GM18520 (cell line): ENCODE measurements around the gene AIFM3.
"Not testable (repeated sequence)": the region's sequence is repeated elsewhere in the genome, so short reads cannot be mapped to it uniquely, and the experiment has no call there.

ENCODE experiments used
- ATAC-seq: cut with Tn5 transposase; IDR thresholded peaks from one replicate; pipeline ENCODE4 v1.9.1; 2021; ENCODE audit not compliant: unreplicated experiment

The AIFM3 gene

GRCh38 chr22:20940904-20941385, 26.1 kb upstream of the AIFM3 start:
- ATAC-seq, result no peak

GRCh38 chr22:20942203-20942902, 24.7 kb upstream of the AIFM3 start:
- ATAC-seq, result not testable (repeated sequence)

GRCh38 chr22:20943104-20943933, 23.7 kb upstream of the AIFM3 start:
- ATAC-seq, result no peak

GRCh38 chr22:20944042-20944441, 23.0 kb upstream of the AIFM3 start:
- ATAC-seq, result no peak

GRCh38 chr22:20945578-20945934, 21.5 kb upstream of the AIFM3 start:
- ATAC-seq, result no peak

GRCh38 chr22:20946080-20946986, 20.7 kb upstream of the AIFM3 start:
- no peak for ATAC-seq

GRCh38 chr22:20946991-20947390, 20.1 kb upstream of the AIFM3 start:
- ATAC-seq, result no peak

- no peak for ATAC-seq
Observed at GRCh38 chr22:20948450-20948849, 18.6 kb upstream of the AIFM3 start.

- ATAC-seq, result no peak
Observed at GRCh38 chr22:20948989-20949388, 18.1 kb upstream of the AIFM3 start.

- no peak for ATAC-seq
Observed at GRCh38 chr22:20949698-20950183, 17.3 kb upstream of the AIFM3 start.

GRCh38 chr22:20951151-20951931, 15.7 kb upstream of the AIFM3 start:
- no peak for ATAC-seq

- no peak for ATAC-seq
Observed at GRCh38 chr22:20951932-20952380, 15.1 kb upstream of the AIFM3 start.

GRCh38 chr22:20952544-20953341, 14.3 kb upstream of the AIFM3 start:
- no peak for ATAC-seq

- no peak for ATAC-seq
Observed at GRCh38 chr22:20953342-20953608, 13.8 kb upstream of the AIFM3 start.

GRCh38 chr22:20953668-20954500, 13.2 kb upstream of the AIFM3 start:
- ATAC-seq, result no peak

- no peak for ATAC-seq
Observed at GRCh38 chr22:20955548-20955947, 11.5 kb upstream of the AIFM3 start.

GRCh38 chr22:20956258-20957101, 10.6 kb upstream of the AIFM3 start:
- ATAC-seq, result no peak

GRCh38 chr22:20957102-20957682, 9.9 kb upstream of the AIFM3 start:
- no peak for ATAC-seq
